ENCODE measurements around the gene FOXP1. TPM values are rescaled to one million over a fixed set of nuclear protein-coding genes. Genes with fewer than 3 reads are reported as not detected.

FOXP1 gene
- polyA plus RNA-seq, 1 donor (not counting 4 experiments of a cell fraction or from before 2014, with no cell fraction given): 14.6 TPM

DNA sequence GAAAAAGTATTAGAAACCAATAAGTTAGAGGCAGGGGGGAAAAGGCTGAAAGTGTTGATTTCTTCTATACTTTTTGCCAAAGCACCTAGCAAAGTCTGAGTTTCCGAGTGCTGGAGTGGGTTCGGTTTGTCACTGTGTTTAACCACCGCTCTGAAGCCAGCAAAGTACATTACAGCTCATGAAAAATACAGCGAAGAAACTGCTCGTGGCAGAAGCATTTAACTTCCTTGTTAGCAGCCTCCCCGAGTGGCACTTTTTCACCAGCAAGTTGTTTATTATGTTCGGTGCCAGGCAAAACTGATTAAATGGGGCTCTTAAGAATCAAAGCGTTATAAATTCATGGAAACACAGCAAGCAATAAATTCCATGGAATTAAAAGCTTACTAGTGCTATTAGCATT, 313.6 kb downstream of the FOXP1 start:
- no peaks in the 10 kb centered on the region for H3K9me1 ChIP-seq (ENCODE audit: control insufficient read depth, extremely low read depth, insufficient read depth, low read length)
- peaks cover 2% of the 10 kb centered on the region for H3K27me3 ChIP-seq (ENCODE audit: control insufficient read depth, extremely low read depth, insufficient read depth, low read length)
- H3K36me3 ChIP-seq (ENCODE audit: control insufficient read depth in 2 of 2, extremely low read depth in 1 of 2, insufficient read depth in 2 of 2, low read length in 2 of 2): no peaks in the 10 kb centered on the region
- no peaks in the 10 kb centered on the region for H3K9me3 ChIP-seq (ENCODE audit: control insufficient read depth, low read depth, low read length)
- DNase-seq (ENCODE audit: low read depth, low spot score) (no peak), FAIRE-seq (no peak)
- dilution Hi-C loops (cut with MboI; ENCODE audit: extremely low pct_ligation_motif_present, low sequenced_read_pairs): no loop called here
- no peak overlapping the region for H3K27ac ChIP-seq (ENCODE audit: control insufficient read depth, insufficient read depth, low read length)
- H4K20me1 ChIP-seq (ENCODE audit: control insufficient read depth, extremely low read depth, insufficient read depth, low read length): no peaks in the 10 kb centered on the region
- no peaks in the 10 kb centered on the region for H3K79me2 ChIP-seq (ENCODE audit: control insufficient read depth, insufficient read depth, low read length)
- H3K9ac ChIP-seq (ENCODE audit: control insufficient read depth, extremely low read depth, insufficient read depth, low read length): no peak overlapping the region
- no peak overlapping the region for H3K4me3 ChIP-seq (ENCODE audit: control insufficient read depth in 2 of 3, extremely low read depth in 1 of 3, insufficient read depth in 2 of 3, low read depth in 1 of 3, low read length in 3 of 3)
- H2AFZ ChIP-seq (ENCODE audit: control insufficient read depth, low read length): no peak overlapping the region
- TF ChIP-seq, protein P1, sequence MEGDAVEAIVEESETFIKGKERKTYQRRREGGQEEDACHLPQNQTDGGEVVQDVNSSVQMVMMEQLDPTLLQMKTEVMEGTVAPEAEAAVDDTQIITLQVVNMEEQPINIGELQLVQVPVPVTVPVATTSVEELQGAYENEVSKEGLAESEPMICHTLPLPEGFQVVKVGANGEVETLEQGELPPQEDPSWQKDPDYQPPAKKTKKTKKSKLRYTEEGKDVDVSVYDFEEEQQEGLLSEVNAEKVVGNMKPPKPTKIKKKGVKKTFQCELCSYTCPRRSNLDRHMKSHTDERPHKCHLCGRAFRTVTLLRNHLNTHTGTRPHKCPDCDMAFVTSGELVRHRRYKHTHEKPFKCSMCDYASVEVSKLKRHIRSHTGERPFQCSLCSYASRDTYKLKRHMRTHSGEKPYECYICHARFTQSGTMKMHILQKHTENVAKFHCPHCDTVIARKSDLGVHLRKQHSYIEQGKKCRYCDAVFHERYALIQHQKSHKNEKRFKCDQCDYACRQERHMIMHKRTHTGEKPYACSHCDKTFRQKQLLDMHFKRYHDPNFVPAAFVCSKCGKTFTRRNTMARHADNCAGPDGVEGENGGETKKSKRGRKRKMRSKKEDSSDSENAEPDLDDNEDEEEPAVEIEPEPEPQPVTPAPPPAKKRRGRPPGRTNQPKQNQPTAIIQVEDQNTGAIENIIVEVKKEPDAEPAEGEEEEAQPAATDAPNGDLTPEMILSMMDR (optimal IDR thresholded peaks at IDR 0.05 in 1 of 3, IDR thresholded peaks at IDR 0.05 in 1 of 3, conservative IDR thresholded peaks at IDR 0.05 in 1 of 3; ENCODE audit: extremely low read depth in 1 of 3, insufficient read depth in 2 of 3, low read length in 3 of 3): no peak
- TF ChIP-seq EZH2 (IDR thresholded peaks at IDR 0.05; ENCODE audit: low read length): no peak
- H3K4me2 ChIP-seq (ENCODE audit: control insufficient read depth, extremely low read depth, insufficient read depth, low read depth, low read length): no peak overlapping the region
- H3K4me1 ChIP-seq (ENCODE audit: control insufficient read depth, extremely low read depth, insufficient read depth, low read length): no peaks in the 10 kb centered on the region

DNA sequence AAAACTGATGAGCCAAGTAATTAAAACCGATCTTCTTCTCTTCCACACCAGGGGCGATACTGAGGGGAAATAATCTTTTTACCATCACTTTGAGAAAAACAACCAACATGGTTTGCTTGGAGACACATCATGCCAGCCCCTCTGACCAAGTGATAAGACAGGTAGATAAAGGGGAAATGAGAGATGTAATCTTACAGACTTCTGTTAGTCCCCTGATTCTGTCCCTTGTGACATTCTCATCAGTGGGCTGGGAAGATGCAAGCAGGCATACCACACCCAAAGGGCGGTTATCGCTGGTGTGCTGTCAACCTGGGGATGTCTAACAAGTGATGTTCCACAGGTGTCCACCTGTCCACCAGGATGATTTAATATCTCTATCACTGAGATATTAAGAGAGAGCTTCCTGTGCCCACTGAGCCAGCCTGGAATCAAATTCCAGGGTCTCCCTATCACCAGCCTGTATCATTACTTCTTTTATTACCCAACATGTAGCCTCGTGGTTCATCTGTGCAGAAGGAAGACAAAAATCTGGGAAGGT, 315.0 kb downstream of the FOXP1 start:
- FAIRE-seq: no peak

More for the DNA sequence above, 315.0 kb downstream of the FOXP1 start:
- Histone ChIP-seq H2AFZ (ENCODE audit: control insufficient read depth, low read length) (no peak overlapping the region), H3K27ac (ENCODE audit: control insufficient read depth, insufficient read depth, low read length) (no peak overlapping the region), H3K4me3 (ENCODE audit: control insufficient read depth in 2 of 3, extremely low read depth in 1 of 3, insufficient read depth in 2 of 3, low read depth in 1 of 3, low read length in 3 of 3) (no peak overlapping the region), H4K20me1 (ENCODE audit: control insufficient read depth, extremely low read depth, insufficient read depth, low read length) (no peaks in the 10 kb centered on the region), H3K9me3 (ENCODE audit: control insufficient read depth, low read depth, low read length) (no peaks in the 10 kb centered on the region), H3K27me3 (ENCODE audit: control insufficient read depth, extremely low read depth, insufficient read depth, low read length) (peaks cover 2% of the 10 kb centered on the region), H3K36me3 (ENCODE audit: control insufficient read depth in 2 of 2, extremely low read depth in 1 of 2, insufficient read depth in 2 of 2, low read length in 2 of 2) (no peaks in the 10 kb centered on the region), H3K9ac (ENCODE audit: control insufficient read depth, extremely low read depth, insufficient read depth, low read length) (no peak overlapping the region), H3K9me1 (ENCODE audit: control insufficient read depth, extremely low read depth, insufficient read depth, low read length) (no peaks in the 10 kb centered on the region), H3K79me2 (ENCODE audit: control insufficient read depth, insufficient read depth, low read length) (no peaks in the 10 kb centered on the region), H3K4me2 (ENCODE audit: control insufficient read depth, extremely low read depth, insufficient read depth, low read depth, low read length) (no peak overlapping the region), H3K4me1 (ENCODE audit: control insufficient read depth, extremely low read depth, insufficient read depth, low read length) (no peaks in the 10 kb centered on the region)
- no peak for DNase-seq (ENCODE audit: low read depth, low spot score)
- TF ChIP-seq EZH2 (IDR thresholded peaks at IDR 0.05; ENCODE audit: low read length): no peak
- TF ChIP-seq, protein P1 (optimal IDR thresholded peaks at IDR 0.05 in 1 of 3, IDR thresholded peaks at IDR 0.05 in 1 of 3, conservative IDR thresholded peaks at IDR 0.05 in 1 of 3; ENCODE audit: extremely low read depth in 1 of 3, insufficient read depth in 2 of 3, low read length in 3 of 3): no peak
- dilution Hi-C loops (cut with MboI; ENCODE audit: extremely low pct_ligation_motif_present, low sequenced_read_pairs): no loop called here

Data from keratinocyte (primary cell).